Right renal pelvis (tissue), 4 donors: Measurements from ENCODE around the gene SPDEF. TPM values are rescaled to one million over a fixed set of nuclear protein-coding genes. Genes with fewer than 3 reads are reported as not detected.

Source experiments
- DNase-seq, 4 donors: peaks; one replicate each; pipeline ENCODE4 v3.0.0-alpha.2; 2013; ENCODE audit warnings: low read depth in 4 of 4, low spot score in 3 of 4, missing footprints in 1 of 4
- polyA plus RNA-seq, 4 donors: library from polyadenylated mRNA; unstranded; fragments of 120-200 nt; gene quantifications; one replicate each; pipeline ENCODE4 v1.2.1, GENCODE V29; 2013; ENCODE audit not compliant: insufficient read length in 4 of 4

The SPDEF gene
- polyA plus RNA-seq = under 1 TPM in 2 of 4 donors, not detected in 2; 0.14 to 0.19 TPM

DNA sequence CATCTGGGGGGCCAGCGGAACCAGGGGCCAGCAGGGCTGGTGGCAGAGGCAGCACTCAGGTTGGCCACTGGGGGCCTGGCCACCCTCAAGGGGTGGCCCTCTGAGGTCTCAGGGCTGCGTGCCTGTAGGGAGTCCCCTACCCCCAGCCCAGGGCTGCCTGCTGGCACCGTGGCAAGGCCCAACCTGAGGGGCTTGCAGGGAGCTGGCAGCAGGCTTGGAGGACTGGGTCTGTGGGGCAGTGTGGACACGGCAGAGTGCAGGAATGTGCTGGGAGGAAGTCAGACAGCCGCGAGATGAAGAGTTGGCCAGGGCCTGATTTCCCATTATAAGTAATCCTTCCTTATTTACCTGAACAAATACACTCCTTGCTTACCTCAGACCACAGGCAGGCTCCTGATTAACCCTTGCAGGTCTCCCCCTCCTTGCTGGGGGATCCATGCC, at the start of gene SPDEF:
Gene SPDEF (minus strand): TSS at position 299 of the 441 bp plus-strand sequence. CDS start 11,874 bp downstream, outside the sequence.
- DNase-seq = no peak

DNA sequence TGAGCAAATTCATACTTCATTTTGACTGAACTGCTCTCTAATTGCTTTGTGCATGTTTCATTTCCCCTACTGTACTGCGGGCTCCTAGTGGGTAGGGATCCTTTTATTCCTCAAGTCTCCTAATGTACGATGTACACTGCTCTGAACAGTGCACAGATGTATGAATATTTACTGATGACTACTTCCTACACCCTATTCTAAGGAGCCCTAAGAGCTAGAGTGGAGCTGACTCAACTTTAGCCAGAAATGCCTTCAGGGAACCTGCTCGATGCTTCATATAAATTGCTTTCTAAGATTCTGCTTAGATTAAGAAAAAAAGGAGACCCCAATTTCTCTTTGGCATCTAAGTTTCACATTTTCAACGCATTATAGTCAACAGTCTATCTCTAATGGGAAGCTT, 47.6 kb upstream of the SPDEF start:
- DNase-seq = no peak

DNA sequence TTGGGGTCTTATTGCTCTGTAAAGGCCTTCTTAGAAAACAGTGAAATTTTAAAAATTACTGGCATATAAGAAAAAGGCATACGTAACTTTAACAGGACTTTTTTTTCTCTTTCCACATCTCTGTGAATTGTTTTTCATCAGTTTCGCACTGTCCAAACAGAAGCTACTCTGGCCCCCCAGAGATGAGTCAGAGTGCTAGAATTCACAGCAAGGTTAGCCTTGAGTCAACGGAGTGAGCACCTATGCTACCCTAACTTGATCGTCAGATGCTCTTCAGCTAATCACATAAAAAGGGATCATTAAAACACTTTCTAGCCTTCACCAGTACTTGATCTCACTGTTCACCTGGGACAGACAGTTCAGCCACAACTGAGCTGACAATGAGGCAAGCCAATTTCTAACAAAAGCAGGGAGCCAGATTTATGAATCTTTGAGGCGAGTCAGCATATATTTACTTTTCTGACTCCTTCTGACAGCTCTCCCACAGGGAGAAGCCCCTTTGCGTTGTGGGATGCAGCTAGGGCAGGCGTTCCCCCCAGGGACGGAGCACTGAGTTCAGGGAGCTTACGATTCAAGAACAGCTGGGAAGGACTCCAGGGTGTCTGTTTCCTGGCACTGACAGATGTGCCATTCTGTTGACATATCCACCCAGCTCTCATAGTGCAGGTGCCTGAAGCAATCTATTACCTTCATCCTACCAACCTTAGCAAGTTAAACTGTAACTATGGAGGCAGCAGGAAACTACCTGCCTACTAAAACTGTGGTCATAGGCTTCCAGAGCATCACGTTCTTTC, 46.4 kb upstream of the SPDEF start:
- no peak for DNase-seq

DNA sequence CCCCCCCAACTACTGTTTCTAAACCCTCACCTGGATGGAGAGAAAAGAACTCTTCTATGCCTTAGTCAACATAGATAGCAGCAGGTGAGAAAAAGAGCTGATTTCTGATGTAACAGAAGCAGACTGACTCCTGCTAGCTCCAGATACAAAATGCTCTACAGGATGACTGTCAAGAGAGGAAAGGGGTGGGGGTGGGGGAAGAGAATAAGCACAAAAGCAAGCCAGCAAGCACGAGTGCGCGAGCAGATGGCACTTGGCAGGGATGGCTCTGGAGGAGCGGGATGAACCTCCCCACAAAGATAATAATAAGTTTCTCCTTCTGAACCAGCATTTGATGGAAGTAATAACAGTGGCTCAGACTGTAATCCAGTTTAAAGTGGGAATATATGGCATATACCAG, 45.6 kb upstream of the SPDEF start:
- DNase-seq = no peak

DNA sequence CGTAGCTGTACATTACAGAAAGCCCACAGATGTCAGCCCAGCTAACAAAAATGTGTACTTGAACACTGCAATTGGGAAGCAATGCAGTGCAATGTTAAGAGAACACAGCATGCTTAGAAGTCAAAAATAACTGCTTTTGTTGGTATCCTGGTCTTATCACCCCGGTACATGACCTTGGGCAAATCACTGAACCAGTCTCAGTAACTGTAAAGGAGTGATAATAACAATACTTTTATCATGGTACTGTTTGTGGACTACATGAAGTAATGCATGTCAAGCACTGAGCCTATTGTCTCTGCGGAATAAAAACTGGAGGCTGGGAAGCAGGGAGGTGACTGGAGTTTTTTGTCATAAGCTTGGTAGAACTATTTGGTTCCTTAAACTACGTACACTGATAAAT, 44.7 kb upstream of the SPDEF start:
- no peak for DNase-seq

DNA sequence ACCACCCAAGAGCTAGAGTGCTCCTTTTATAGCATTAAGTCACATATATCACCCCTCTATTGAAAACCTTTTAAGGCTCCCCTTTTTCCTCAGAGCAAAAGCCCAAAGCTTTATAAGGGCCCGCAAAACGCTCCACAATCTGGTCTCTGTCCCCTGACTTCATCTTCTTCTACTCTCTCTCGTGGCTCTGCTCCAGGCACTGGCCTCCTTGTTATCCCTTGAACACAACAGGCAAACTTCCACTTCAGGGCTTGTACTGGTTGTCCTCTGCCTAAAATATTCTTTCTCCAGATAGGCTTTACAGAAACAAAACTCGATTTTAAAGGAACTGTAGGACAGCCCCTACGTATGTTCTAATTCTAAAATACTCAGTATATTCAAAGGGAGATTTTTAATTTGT, 44.0 kb upstream of the SPDEF start:
- no peak for DNase-seq

DNA sequence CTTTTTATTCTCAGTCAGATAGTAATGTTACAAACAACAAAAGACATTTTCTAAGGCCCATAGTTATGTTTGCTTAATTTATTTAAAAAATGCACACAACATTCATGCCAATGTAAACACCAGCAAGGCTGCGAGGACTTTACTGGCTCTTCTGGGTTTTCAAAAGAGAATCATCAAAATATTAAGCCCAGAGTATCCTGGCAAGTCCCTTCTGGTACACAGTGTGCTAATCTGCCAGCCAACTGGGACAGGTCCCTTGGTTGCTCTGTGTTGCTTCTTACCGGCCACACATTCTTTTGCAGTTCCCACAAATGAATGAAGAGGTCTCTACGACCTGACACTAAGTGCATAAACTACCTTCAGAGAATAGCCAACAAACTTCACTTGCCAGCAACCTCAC, 42.6 kb upstream of the SPDEF start:
- no peak for DNase-seq

DNA sequence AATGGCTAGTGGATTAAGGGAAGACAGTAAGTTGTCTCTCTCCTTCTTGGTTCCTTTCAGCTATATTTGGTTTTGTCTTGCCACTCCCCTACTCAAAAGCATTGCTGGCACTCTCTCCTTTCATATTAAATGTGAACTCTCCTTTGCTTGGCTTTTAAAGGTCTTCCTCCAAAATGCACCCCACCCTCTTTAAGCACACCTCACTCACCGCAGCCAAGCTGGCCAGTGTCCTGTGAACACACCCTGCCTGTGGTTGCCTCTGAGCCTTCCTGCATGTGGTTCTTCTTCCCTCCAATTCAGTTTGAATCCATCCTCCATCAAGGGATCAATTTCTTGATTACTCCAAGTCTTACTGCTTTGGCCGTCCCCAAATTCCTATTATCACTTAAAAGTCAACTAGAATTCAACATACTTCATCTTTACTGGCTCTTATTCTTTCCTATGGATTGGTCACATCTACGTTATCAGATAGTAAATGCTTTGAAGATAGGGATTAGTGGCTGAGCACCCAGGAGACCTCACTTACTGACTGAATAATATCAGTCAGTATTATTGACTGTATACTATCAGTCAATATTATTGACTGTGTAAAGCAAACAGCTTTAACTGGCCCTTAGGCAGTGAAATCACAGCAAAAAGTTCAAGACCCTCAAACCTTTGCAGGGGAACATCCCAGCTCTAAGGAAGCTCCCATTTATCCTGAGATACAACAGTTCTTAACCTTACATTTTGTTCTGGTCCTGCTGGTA, 41.6 kb upstream of the SPDEF start:
- DNase-seq = no peak

DNA sequence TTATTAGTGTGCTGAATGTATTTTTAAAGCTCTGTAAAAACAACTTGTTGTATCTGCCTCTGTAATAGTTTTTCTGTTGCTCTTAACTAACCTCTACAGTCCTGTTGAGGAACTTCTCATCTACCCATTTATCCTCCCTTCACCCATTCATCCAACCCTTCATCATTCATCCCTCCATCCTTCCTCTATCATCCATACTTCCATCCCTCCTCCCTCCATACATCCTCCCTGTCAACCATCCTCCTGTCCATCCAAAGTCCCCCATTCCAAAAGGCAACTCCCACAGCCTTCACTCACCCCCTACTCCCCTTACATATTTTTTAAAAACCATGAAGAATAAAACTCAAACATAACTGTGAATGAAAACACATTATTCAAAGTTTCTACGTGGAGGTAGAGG, 40.7 kb upstream of the SPDEF start:
- no peak for DNase-seq

DNA sequence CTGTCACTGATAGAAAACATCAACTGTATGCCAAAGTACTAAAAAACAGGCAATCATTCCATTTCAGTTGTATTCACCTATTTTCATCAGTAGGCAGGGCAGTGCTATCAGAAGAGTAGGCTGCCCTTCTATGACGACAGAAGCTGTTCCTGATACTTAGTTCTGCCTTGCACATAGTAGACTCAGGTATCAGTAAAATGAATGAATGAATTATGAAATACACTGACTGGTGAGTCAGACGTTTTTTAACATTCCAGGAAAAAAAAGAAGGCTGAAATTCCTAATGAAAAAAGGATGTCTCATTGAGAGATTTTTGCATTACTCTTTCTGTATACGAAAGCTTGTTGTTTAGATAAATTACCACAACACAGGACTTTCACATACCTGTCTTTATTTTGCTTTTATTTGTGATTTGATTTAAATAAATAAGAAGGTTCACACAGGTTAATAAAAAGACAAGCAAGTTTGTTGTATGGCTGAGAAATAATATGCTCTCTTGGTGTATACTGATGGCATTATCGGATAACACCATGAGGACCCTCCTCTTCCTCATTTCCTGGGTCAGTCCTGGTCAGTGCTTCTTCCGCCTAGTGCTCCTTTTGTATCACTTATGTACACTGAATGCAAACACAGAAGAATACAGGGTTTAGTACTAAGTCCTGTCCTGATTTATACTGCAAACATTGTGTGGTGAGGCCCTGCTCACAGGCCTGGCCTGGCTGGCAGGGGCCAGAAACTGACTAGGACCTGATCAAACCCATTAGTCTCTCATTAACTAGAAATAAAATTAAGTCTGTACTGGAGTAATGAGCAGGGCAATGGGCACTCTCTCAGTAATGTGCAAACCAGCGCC, 39.4 kb upstream of the SPDEF start:
- no peak for DNase-seq

DNA sequence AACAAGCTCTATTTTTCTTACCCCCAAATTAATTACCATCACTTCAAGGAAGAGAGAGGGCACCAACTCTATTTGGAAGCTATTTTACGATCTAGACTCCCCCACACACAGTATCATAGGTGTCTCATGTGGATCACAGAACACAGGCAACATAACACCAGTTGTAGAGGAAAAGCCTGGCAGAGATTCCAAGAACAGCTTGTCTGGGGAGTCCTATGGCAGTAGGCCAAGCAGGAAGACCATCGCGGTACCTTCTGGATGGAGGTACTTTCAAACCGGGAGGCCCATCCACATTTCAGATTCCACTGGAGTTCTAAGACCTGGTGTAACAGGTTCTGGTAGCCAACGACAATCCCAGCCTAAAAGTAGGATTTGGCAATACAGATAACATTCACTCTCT, 37.6 kb upstream of the SPDEF start:
- no peak for DNase-seq

DNA sequence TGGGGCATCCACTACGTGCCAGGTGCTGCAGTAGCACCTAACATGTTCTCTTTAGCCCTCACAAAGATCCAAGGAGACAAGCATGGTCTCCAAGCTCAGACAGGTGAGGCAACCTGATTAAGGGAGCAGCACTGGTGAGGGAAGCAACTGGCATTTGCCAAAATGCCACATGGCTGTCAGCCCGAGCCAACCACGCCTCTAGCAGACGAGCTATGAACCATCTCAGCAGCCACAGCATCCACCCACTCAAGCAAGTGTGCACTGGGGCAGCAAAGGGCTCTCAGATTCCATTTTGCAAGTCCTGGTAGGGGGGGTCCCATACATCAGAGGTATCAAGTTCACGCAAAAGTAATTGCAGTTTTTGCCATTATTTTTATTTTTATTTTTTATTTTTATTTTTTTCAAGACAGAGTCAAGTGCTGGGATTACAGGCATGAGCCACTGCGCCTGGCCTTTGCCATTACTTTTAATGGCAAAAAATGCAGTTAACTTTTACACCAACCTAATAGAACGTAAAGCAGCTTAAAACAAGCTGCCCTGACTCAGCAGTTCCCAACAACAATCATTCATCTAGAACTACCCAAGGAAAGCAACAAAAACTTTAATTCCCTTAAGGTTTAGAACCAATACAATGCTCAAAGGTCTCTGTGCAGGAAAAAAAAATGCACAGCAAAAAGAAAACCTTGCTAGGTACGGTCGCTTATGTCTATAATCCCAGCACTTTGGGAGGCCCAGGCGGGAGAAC, 36.3 kb upstream of the SPDEF start:
- no peak for DNase-seq

DNA sequence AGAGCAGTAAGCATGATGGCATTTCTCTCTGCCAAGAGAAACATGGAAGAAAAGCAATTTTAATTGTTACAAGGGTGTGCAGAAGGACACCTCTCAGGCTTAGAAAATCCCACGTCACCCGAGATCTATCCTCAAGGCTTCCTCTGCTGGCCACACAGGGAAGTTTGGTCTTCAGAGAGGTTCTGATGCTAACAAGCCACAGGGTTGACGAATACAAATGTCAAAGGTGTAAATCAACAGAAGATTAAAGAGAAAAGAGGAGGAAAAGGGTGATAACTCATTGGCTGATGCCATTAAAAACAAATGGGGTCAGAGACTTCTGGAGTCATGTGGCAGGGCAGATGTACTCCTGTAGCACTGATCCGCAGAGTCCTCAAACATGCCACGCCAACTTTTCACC, 33.6 kb upstream of the SPDEF start:
- peak in 1 of 4 donors; percentile 42 for DNase-seq

DNA sequence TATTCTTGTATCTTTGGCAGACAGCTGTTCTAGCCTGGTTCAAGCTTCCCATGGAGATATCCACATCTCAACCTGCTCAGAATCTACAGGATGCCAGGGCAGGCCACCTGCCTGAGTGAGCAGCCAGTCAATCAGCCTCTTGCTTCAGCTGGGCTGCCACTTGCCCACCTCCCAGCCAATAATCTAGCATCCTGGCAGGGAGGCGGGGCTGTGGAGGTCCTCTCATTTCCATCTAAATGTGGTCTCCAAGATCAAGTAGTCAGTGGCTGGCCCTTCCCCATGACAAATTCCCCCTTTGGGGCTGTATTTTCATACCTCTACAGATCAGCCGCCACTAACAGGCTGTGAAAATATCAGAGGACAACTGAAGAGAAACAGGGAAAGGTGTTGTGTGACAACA, 33.0 kb upstream of the SPDEF start:
- no peak for DNase-seq

DNA sequence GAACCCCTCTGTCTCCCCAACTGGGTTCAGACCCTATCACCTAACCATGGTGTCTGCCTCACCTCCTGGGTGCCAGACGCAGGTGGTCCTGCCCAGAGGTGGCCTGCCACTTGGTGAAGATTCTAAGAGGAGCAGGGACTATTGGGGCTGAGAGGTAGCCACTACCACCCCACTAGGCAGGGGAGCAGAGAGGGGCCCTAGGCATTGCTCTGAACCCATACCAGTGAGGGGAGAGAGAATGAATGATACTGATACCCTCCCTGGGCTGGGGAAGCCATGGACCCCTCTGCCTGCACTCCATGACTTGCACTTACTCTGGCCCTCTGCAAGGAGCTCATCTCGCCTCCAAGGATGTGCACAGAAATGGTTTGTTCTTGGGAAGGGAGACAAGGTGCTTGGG, 31.7 kb upstream of the SPDEF start:
- DNase-seq = no peak

DNA sequence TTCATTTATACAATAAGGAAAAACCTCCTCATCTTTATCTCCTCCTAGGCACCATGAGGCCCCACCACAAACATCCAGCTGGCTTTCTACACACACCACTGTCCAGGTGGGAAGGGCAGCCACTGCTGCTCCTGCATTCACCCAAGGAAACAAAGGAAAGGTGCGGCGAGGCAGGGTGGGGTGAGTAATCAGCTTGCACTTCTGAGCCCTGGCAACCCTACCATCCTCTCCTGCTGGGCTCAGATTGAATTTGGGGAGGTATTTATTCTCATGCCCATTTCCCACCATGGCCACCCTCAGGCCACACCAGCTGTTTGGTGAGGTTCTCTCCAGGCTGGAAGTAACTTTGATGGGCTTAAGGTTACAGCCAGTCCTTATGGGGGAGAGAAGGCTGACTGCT, 31.2 kb upstream of the SPDEF start:
- DNase-seq = no peak

DNA sequence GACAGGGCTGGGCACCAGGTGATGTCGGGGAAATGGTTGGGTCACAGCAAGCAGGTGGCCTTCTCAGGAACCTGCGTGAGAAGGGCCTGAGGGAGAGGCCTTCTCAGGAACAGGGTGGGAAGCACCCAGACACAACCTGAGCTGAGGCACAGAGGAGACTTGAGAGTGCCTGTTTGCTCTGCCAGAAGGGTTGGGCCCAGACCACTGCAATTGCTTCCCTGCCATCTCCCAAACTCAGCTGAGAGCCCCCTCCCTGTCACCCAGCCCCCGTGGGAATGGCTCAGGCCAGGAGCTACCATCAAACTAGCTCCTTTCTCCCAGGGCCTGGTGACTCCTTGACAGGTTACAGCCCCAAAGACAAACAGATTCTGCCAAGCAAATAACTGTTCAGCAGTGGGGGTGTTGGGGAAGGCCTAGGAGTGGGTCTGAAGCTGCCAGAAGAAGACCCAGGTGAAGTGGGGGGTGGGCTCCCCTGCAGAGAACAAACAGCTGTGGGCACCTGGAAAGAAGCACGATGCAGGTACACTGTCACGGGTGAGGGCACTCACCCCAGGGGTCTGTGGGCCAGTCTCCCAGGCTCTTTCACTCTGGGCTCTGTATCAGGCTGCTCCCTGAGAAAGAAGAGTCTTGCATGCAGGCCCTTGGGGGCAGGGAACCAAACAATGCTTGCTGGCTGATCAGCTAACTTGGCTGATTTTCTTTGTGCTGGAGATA, 30.4 kb upstream of the SPDEF start:
- no peak for DNase-seq

DNA sequence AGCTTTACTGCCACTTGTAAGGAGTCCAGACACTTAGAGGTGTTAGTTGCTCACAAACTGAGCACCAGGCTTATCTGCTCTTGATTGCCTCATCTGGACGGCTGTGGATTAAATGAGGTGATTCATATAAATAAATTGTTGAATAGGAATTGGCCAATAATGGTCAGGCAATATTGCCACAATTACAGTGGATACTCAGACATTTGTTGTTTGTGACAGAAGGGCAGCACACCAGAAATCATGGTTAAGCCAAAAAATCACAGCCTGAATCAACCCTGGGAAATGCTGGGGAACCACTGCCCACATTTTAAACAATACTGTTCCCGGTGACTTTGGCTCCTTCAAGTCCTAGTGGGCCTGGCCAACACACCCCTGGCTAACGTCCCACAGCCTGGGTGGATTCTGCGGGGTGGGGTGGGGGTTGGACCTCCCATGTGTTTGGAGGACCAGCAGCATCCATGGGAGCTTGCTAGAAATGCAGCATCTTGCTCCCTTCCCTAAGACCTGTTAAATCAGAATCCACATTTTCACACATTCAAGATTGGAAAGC, 29.5 kb upstream of the SPDEF start:
- no peak for DNase-seq

DNA sequence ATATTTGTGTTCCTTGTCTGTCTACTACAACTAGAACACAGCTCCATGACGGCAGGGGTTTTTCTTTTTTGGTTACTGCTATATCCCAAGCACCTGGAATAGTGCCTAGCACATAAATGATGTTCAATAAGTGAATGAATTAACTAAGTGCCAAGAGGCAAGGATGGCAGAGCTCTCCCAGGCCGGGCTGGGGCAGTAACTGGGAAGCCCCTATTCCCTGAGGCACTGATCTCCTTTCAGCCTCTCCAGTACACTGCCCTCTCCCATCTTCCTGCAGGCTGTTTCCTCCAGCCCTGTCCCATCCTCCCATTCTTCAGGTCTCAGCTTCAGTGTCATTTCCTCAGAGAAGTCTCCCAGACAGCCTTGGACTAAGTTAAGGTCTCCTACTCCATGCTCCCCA, 29.0 kb upstream of the SPDEF start:
- DNase-seq = no peak
